GM23338 (cell line): ENCODE data around the gene GRIN2A.

ENCODE experiments used
- CREB1 ChIP-seq: fragments of 250-450 bp; sonication (Bioruptor Pico); IDR thresholded peaks from 2 replicates; pipeline ENCODE4 v1.5.0; 2020; ENCODE audit warnings: low read depth, mild to moderate bottlenecking, moderate library complexity
- CTCF ChIP-seq, 2 experiments: fragments of 200-600 bp in 1 of 2; sonication (generic) in 1 of 2; conservative IDR thresholded peaks; 2 replicates each; pipeline versions ENCODE4 v1.5.1 to v1.6.1; 2016 to 2017; ENCODE audit warnings: antibody characterized with exemption in 2 of 2, low read depth in 2 of 2, mild to moderate bottlenecking in 2 of 2, moderate library complexity in 1 of 2
- ETS1 ChIP-seq: IDR thresholded peaks from 2 replicates; pipeline ENCODE4 v1.6.1; 2016; ENCODE audit warnings: antibody characterized with exemption
- EZH2 ChIP-seq: fragments of 200-600 bp; sonication (generic); IDR thresholded peaks from one replicate; pipeline ENCODE4 v1.8.0; 2017; ENCODE audit warnings: antibody characterized with exemption, mild to moderate bottlenecking, low read depth; ENCODE audit not compliant: unreplicated experiment
- EZH2phosphoT487 ChIP-seq: fragments of 200-600 bp; sonication (generic); IDR thresholded peaks from one replicate; pipeline ENCODE4 v1.8.1; 2018; ENCODE audit warnings: antibody characterized with exemption; ENCODE audit not compliant: unreplicated experiment
- JUNB ChIP-seq: IDR thresholded peaks from one replicate; pipeline ENCODE4 v1.6.1; 2016; ENCODE audit warnings: antibody characterized with exemption; ENCODE audit not compliant: unreplicated experiment
- POLR2AphosphoS5 ChIP-seq: IDR thresholded peaks from 2 replicates; pipeline ENCODE4 v1.6.1; 2016; ENCODE audit warnings: antibody characterized with exemption, low read depth
- REST ChIP-seq: IDR thresholded peaks from one replicate; pipeline ENCODE4 v1.6.1; 2018; ENCODE audit warnings: antibody characterized with exemption; ENCODE audit not compliant: unreplicated experiment
- STAT1 ChIP-seq: IDR thresholded peaks from one replicate; pipeline ENCODE4 v1.6.1; 2016; ENCODE audit warnings: antibody characterized with exemption; ENCODE audit not compliant: unreplicated experiment

GRCh38 chr16:9898124-9898523, 284.1 kb downstream of the GRIN2A start:
- no peak for TF ChIP-seq REST
- no peak for TF ChIP-seq CREB1
- no peak for TF ChIP-seq CTCF (conservative IDR thresholded peaks at IDR 0.05; ENCODE audit: low read depth in 2 of 2)
- TF ChIP-seq EZH2, result no peak
- no peak for TF ChIP-seq EZH2phosphoT487
- TF ChIP-seq JUNB, result no peak
- no peak for TF ChIP-seq POLR2AphosphoS5
- no peak for TF ChIP-seq ETS1
- TF ChIP-seq STAT1, result no peak
